Right lung (tissue), 5 donors: Measurements from ENCODE around the gene FAM210B. TPM values are rescaled to one million over a fixed set of nuclear protein-coding genes. Genes with fewer than 3 reads are reported as not detected.
"Not testable (repeated sequence)": the region's sequence is repeated elsewhere in the genome, so short reads cannot be mapped to it uniquely, and the experiment has no call there.

Source experiments
- DNase-seq, 2 donors: peaks; one replicate each; pipeline ENCODE4 v3.0.0-alpha.2; 2013
- polyA plus RNA-seq, 5 donors: library from polyadenylated mRNA; unstranded; fragments of 120-200 nt; gene quantifications; one replicate each; pipeline versions ENCODE4 v1.2.1 to v1.2.3, GENCODE V29; 2013; ENCODE audit warnings: inconsistent platforms in 1 of 5, low replicate concordance in 1 of 5; ENCODE audit not compliant: insufficient read length in 5 of 5, insufficient read depth in 1 of 5

FAM210B gene
- polyA plus RNA-seq, 5 donors: 55.9 to 76.5 (median 64.7) TPM

DNA sequence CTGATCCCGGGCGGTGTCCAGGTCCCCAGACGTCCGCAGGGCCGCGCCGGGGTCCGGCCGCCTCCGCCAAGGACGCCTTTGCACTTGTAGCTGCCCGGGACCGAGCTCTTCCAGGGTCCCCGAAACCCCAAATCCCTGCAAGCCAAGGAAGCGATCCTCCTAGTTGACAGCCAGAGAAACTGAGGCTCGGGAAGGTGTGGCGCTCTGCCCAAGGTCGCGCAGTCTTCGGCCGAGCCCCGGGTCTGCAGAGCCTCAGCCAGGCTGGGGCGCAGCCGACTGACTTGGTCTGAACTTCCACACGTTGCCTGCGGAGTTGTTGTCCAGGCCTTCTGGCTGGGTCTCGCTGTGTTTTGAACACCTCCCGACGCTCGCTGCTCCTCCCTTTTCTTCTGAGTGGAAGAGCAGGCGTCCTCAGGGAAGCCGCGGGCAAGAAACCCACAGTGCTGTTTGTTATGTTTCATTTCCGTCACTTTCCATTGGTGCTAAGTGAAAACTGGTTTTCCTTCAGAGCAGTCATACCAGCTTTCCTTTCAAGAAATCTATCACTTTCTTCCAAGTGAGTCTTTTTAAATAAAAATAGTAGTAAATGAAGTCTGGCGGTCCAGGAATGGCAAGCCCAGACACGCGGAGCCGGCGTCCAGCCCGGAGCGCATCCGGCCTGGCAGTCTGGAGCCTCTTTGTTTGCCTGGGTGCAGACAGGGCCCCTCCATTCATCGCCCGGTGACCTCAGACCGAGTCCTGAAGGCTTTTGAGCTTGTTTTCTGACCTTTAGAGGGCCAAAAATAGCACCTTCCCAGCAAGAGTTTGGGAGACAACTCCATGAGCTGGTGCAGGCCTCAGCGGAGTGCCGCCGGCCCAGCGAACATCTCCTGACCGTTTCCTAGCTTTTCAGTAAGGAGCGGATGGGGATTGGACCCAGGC, 698 bp downstream of the FAM210B start:
- peak in 1 of 2 donors; percentile 35 for DNase-seq

DNA sequence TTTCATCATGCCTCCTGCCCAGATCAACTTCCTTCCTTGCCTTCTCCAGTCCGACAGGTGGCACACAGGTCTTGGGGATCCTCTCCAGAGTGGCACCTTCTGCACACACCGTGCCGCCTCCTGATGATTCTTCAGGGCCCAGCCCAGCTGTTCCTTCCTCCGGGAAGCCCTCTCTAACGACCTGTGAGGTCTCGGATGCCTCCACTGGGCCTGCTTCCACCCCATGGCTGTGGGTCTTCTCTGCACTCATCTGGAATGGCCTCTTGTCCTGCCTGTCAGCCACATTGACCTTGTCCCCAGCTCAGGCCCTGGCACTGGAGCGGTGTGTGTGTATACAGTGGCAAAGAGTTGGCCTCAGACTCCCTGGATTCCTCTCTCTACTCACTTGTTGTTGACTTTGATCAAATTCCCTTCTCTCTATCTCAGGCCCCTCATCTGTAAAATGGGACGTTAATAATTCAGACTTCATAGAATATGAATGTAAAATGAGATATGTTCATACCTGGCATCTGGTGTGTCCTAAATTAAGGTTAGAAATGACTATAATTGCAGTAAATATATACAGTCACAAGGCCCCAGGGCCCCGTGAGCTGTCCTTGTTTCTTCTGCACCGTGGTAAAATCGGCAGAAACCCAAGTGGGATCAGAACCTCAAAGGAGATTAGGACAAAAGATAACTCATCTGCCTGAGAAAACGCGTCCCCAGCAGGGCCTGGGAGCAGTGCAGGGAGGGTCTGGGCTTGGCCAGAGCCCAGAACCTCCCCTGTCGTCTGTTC, 1.5 kb downstream of the FAM210B start:
- DNase-seq: no peak

DNA sequence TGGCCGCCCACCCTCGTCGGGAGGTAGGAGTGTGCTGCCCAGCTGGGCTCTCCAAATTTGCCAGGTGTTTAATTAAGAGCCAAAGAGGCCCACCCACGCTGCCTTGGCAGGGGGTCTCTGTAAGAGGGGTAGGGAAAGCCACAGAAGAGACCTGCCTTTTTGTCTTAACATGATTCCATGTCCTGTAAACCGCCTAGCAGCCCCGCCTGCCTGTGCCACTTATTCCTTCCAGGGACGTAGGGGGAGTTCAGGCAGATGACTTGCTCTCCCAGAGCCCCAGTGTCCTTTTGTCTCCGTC, 2.1 kb downstream of the FAM210B start:
- no peak for DNase-seq

DNA sequence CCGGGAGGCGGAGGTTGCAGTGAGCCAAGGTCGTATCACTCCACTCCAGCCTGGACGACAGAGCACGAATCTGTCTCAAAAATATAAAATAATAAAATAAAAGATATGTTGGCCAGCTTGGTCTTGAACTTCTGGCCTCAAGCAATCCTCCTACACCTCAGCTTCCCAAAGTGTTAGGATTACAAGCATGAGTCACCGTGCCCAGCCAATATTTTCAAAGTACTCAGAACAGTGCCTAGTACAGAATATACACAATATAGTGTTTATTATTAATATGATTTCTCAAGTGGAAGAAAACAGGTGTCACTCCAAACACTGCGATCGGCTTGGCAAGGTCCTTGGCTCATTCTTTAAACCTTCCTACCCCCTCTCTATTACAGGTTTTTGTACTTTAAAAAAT, 3.1 kb downstream of the FAM210B start:
- DNase-seq: no peak

DNA sequence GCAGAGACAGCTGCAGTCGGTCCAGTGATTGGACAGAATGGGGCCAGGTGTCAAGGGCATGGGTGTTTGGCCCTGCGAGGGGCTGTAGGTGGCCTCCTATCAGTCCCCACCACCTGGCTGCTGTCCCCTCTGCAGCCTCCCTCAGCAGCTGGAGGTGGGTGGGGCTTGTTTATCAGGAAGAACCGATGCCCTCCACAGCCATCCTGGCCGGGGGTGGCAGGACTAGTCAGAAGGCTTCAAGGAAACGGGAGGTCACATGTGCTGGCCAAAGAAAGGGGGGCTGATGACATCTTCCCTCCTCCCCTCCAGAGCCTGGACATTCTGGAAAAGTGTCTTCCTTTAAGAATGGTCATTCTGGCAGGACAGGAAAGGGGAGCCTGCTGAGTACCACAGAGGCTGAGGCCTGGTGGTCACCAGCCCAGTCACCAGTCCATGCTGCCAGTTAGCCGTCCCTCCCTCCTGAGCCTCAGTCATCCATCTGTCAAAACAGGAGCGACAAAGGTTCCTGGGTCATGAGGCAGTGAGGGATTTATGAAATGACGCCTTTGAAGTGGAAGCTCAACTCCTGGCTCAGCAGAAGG, 4.1 kb downstream of the FAM210B start:
- DNase-seq: no peak

DNA sequence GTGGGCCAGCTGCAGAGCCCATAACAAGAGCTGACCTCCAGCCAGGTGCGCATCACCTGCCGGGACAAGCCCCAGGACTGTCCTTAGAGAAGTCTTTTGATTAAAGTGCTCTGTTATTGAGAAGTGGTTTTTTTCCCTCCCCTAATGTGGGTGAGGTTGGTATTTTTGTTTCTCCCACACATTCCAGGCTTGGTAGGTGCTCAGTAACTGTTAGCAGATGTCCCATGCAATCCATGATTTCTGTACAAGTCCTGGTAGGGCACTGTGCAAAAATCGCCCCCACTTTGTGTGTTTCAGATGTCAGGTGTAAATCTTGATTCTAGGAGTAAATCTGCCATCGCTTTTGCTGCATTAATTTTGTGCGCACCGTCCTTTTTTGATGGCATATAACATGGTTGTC, 4.7 kb downstream of the FAM210B start:
- no peak for DNase-seq

DNA sequence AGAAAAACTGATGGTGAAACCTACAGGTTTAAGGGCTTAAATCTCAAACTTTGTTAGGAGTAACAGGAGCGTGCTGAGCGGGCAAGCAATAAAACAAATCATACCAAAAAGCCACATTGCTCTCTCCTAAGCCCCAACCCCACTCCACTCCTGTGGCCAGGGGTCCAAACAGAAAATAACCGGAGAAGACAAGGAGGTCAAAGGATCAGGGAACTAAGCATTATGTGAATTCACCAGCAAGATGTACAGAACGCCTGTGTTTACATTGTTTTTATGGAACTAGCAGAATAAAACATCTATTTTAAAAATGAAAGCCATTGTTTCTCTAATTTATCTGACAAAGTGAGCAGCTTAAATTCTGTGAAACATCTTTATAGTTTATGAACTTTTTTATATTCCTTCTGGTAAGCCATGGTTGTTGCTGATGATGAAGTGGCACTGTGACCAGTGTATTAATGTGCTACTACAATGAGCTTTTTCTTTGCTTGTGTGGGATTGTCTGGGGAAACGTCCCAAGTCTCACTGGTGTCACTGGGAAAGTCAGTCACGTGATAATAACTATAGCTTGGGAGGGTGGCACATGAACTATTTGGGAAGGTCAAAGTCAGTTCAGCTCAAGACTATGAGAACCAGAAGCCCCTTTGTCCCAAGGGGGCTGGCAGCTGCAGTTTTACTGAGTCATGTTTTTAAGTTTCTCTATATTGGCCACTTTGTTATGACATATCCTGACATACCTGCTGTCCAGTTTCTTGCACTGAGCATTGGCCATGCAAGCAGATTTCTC, 9.8 kb downstream of the FAM210B start:
- no peak for DNase-seq

DNA sequence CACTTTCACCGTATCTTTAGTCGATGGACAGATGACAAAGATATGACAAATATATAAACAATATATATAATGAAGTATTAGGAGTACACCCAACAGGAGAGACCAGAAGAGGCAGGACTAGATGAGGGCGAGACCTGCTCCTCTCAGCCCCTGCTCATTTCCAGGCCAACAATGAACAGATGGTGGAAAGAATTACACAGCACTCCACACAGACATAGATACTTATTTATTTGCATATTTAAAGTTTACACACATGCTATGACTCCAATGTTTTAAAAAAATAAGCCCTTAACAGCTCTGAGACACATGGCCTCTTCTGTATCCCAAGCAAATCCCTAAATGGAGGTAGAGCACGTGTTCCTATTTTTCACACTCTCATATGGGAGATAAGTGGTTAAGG, 10.4 kb downstream of the FAM210B start:
- no peak for DNase-seq

DNA sequence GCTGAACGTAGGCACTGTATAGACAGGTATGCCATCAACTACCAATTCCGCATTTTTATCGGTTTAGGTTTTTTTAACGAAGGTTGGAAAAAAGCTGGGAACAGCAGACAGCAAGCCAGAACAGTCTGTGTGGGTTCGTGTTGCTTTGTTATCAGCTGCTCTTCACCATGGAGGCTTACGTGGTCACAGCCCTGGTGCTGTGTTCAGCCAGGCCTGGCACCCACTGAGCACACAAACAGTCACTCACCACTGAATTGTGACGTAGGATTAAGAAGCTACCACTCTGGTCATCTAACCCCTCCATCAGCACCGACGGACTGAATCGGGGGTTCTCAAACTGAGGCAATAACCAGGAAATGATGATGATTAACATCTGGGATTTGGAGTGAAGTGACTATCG, 13.2 kb downstream of the FAM210B start:
- no peak for DNase-seq

DNA sequence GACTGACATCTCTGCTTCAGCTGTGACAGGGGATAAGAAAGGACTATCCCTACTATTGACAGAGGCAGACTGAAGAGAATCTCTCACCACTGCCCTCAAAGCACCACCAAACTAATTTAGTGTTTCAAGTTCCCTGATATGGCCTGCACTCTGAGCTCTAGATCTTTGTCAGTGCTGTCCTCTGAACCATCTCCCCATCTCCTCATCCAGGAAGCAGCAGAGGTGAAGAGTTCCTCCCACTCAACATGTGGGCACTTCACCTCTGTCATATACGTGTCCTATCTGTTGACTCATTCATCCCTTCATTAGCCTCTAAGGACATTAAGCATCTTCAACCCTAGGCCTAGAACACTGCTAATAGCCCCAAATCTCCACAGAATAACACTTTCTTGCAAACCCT, 14.1 kb downstream of the FAM210B start:
- no peak for DNase-seq

DNA sequence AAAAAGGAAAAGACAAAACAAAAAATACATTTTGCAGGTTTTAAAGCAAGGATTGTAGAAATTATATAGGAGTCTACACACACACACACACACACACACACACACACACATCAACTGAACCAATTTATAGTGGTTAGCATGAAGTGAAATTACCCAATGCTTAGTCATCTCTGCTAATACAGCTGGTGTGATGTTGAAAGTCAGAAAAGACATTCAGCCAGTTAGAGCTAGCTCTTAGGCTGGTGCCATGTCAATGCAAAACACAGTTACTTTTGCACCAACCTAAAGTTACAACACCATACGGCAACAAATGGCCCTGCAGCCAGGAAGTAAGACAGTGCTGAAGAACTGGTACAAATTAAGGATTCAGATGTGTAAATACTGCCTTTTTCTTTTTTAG, 15.2 kb downstream of the FAM210B start:
- no peak for DNase-seq

DNA sequence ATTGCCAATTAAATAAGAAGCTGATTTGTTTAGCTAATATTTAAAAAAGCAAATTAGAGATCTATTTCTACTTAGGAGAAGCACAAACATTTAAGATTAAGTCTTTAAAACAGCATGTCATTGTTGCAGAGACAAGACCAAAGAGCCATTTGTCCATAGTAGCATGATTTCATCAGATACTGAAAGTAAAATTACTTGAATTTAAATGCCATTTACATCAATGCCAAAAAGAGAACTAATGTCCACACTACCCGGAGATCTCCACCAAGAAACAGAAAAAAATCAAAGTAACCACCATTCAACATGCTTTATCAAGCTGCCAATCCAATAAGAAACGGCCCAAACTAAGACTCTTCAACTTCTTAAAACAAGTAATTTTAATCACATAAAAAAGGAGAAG, 17.6 kb downstream of the FAM210B start:
- DNase-seq: no peak

DNA sequence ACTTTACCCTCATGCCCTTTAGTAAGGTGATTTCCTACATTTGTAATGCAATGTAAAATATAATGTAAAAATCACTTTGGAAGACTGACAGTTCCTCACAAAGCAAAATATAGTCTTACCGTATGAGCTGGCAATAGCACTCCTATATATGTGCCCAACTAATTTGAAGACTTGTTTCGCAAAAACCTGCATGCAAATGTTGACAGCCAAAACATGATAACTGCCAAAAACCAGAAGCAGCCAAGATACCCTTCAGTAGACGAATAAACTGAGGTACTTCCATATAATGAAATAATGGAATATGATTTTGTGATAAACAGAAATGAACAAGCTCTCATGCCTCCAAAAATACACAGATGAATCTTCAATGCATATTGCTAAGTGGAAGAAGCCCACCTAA, 19.6 kb downstream of the FAM210B start:
- no peak for DNase-seq

DNA sequence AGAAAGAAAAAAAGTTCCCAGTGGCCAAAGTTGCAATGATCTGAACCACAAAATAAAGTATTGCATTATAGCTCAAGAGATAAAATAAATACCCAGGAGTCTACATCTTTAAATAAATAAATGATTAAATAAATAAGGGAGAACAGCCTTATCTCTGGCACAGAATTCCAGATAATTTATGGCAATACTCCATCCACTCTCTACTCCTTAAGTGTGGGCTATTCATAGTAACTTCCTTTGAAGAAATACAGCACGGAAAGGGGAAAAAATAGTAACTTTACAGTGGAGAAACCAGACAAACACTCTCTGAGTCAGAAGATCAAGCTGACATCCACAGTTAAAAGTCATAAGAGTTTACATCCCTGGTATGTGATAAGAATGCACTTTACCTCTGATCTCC, 21.6 kb downstream of the FAM210B start:
- DNase-seq: no peak

DNA sequence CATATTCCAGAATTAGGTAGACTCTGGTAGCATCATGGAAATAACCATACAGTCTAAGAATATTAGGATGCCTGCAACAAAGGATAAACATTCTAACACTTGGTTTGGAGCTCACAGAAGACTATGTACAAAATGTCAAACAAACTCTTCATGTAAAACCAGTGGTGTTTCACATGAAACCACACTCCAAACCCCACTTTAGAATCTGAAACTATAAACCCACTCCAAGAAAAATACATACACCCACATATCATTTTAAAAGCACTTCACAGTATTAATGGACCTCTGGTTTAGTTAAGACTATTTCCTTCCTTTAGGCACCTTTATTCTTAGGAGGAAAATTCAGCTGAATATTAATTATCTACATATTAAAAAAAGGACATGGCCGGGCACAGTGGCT, 22.7 kb downstream of the FAM210B start:
- no peak for DNase-seq

DNA sequence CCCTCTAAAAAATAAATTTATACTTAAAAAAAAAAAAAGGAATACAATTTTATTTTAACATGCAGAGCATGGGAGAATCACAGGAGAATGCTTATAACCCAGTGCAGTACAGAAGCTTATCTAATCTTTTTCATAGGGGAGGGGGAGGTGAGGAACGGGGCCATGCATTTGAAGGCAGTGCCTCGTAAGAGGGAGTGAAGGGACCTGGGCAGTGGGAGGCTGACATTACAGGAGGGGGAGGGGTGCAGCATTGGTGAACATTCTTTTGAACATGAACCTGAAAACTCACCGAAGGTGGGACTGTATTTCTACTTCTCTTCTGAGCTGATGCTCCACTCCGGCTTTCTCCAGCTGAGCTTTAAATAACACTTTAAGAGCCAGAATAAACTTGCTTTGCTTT, 23.9 kb downstream of the FAM210B start:
- DNase-seq: no peak

DNA sequence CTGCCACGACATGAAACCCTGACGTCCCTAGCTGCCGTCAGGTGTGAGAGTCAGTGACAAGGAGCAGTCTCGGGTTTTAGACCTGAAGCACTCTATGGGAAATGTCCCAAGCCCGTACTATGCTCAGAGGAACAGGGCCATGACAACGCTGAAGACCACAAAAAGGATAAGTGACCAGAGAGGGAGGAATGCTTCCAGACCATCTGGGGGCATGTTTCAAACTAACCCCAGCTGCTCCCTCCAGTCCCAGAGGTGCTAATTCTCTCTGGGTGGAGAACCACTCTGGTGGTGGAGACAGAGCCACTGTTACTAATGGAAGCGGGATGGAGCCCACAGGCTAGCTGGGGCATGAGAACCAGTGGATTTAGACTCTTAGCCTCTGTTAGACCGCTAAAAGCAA, 24.6 kb downstream of the FAM210B start:
- no peak for DNase-seq

DNA sequence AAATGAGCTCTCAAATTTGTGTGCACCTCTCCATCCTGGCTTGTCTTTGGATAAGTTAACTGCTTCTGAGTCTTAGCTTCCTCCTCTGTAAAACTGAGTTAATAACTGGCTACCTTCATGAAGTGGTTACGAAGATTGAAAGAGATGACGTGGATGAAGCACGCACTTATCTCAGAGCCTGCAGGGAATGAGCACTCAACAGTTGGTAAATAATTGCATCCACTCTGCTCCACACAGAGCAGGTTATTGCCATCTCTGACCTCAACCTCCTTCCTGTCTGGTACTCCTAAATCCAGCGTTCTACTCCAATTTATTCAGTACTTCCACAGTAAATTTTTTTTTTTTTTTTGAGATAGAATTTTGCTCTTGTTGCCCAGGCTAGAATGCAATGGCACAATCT, 26.4 kb downstream of the FAM210B start:
- DNase-seq: no peak

DNA sequence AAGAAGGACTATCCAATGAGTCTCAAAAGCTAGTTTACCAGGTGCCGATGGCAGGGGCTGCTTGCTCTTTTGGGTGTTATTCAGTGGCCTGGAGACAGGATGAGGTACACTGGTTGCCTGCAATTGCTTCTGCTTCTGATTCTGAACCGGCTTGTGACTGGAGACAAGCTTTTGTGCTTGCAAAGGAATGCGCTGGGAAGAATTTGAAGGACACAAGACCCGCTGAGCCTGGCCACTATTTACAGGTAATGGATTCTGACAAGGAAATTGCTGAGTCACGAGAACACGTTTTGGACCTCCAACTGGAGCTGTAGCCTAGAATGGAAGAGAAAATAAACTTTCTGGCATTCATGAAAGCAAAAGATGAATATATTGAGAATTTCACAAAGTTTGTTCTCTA, 27.4 kb downstream of the FAM210B start:
- no peak for DNase-seq

DNA sequence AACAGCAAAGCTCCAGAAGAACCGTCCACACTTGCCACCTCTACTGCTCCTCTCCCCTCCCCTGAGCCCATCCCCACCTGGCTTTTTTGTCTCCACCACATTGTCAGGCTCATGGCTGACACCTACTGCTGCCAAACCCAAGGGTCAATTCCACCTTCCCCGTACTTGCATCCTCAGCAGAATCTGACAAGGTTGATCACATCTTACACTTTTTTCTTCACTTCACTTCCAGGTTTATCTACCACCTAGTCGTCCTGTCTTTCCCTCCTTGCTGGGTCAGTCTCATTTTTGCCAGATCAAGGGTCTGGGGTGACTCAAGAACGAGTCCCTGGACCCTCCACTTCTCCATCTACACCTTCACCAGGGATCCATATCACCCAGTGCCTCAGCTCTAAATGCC, 30.1 kb downstream of the FAM210B start:
- DNase-seq: no peak

DNA sequence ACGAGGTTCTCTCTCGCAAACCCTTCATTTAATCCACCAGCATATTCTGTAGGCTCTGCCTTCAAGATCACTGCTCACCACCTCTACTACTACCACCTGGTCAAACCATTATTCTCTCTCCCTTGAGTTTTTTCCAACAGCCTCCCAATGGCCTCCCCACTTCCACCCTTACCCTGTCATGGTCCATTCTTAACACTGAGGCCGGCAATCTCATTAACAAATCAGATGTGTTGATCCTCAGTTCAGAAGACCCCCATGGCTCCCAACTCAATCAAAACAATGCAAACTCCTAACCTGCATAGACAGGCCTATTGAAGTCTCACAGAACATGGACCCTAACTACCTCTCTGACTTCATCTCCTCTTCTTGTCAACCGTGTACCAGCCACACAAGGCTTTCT, 31.0 kb downstream of the FAM210B start:
- DNase-seq: no peak

DNA sequence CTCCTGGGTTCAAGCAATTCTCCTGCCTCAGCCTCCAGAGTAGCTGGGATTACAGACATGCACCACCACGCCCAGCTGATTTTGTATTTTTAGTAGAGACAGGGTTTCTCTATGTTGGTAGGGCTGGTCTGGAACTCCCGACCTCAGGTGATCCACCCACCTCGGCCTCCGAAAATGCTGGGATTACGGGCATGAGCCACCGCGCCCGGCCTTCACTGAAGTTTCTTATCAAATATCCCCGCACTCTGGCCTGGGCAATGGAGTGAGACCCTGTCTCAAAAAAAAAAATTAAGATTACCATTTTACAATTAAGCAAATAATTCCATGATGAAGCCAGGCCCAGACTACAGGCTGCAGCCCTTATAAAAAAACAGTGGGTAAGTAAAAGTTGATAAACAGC, 31.6 kb downstream of the FAM210B start:
- not testable (repeated sequence) for DNase-seq
